Sigmoid colon (tissue), 4 donors: ENCODE data around the gene ALDH1A1.

Experiments used
- CTCF ChIP-seq, 4 experiments: fragments of 450-650 bp in 3 of 4; fragments of 200-600 bp in 1 of 4; IDR thresholded peaks; one replicate each; pipeline ENCODE4 v1.5.1; 2016 to 2019; ENCODE audit warnings: antibody characterized with exemption in 4 of 4, mild to moderate bottlenecking in 3 of 4, moderate library complexity in 2 of 4
- POLR2AphosphoS5 ChIP-seq, 4 donors: sonication (generic); formaldehyde crosslinking; IDR thresholded peaks; one replicate each; pipeline ENCODE4 v1.6.1; 2017; ENCODE audit warnings: antibody characterized with exemption in 4 of 4

GRCh38 chr9:72899734-72900477, 52.9 kb downstream of the ALDH1A1 start:
- TF ChIP-seq CTCF (IDR thresholded peaks at IDR 0.05) (no peak), POLR2AphosphoS5 (IDR thresholded peaks at IDR 0.05) (no peak)
